H1 (cell line): ENCODE results near the gene FKBP10. TPM values are rescaled to one million over a fixed set of nuclear protein-coding genes. Genes with fewer than 3 reads are reported as not detected.

Source experiments
- POLR2A ChIP-seq, 2 experiments: IDR thresholded peaks; 1 replicate in 1 of 2; 2 replicates in 1 of 2; pipeline ENCODE4 v1.6.1; 2011; ENCODE audit warnings: low read depth in 2 of 2, low read length in 2 of 2, mild to moderate bottlenecking in 2 of 2; ENCODE audit errors: control extremely low read depth in 1 of 2
- polyA plus RNA-seq, 7 experiments: library from polyadenylated mRNA; depleted of rRNA in 3 of 7; stranded (reverse) in 5 of 7; unstranded in 2 of 7; fragments of >200 nt in 5 of 7; fragments of 200-250 nt in 2 of 7; gene quantifications; 1 replicate in 5 of 7; 2 replicates in 1 of 7; 4 replicates in 1 of 7; pipeline versions ENCODE4 v1.2.1 to v1.2.3, GENCODE V29; 2011 to 2013; ENCODE audit warnings: missing spikeins in 2 of 7, mixed read lengths in 2 of 7
- total RNA-seq: library from RNA; stranded (reverse); fragmentation: NEBNext Ultra II Directional; extraction: Animal tissue kit (Norgen Biotek cat#: 25700); gene quantifications from 2 replicates; pipeline ENCODE4 v1.2.1, GENCODE V29; 2021
- TF ChIP-seq, protein P1 (sequence below): IDR thresholded peaks from 2 replicates; pipeline ENCODE4 v1.6.1; 2012; ENCODE audit warnings: inconsistent platforms
- TF ChIP-seq, protein P2 (sequence below): IDR thresholded peaks from 2 replicates; pipeline ENCODE4 v1.6.1; 2012; ENCODE audit warnings: inconsistent platforms

Gene FKBP10
- total and polyA plus RNA-seq, 2 of the 8 experiments (the other 6 are each of a cell fraction or from before 2014, with no cell fraction given) = 173 to 283 TPM

DNA sequence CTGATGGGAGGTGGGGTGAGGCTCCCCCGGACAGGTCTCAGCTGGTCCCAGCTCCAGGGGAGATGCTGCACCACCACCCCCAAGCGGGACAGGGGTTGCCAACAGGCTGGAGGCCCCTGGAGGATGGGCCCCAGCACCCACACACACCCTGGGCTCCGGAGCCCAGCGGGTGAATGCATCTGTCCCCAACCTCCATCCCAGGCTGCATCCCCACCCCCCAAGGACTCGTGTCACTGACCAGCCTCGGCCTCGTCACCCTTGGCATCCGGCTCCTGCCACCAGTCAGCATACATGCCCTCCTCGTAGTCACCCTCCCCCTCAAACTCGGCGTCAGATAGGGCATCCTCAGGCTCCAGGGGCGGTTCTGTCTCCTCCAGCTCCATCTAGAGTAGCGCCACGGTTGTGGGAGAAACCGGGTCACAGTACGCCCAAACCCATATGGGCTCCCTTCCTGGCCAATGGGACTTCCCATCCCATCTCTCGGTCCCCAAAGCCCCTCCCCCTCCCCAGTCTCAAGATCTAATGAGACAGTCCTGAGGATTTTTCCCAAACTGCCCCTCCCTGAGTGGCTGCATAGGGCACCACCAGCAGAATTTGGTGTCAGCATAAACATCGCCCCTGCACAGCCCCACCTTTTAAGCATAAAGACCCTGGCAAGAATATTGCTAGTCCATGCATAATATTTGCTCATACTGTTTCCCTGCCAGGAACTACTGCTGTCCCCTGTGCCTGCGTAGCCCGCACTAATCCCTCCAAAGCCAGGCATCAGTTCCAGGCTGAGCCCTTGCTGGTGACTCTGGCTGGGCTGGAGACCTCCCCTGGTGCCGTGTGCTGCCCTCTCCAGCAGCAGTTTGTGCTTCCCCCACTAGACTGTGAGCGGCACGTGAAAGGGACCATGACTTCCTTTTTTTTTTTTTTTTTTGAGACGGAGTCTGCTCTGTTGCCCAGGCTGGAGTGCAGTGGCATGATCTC, 9.5 kb upstream of the FKBP10 start (continued):
- TF ChIP-seq, protein P1, sequence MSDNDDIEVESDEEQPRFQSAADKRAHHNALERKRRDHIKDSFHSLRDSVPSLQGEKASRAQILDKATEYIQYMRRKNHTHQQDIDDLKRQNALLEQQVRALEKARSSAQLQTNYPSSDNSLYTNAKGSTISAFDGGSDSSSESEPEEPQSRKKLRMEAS = no peak
- no peak for TF ChIP-seq POLR2A (IDR thresholded peaks at IDR 0.05; ENCODE audit: control extremely low read depth in 1 of 2, low read depth in 2 of 2, low read length in 2 of 2)
- TF ChIP-seq, protein P2, sequence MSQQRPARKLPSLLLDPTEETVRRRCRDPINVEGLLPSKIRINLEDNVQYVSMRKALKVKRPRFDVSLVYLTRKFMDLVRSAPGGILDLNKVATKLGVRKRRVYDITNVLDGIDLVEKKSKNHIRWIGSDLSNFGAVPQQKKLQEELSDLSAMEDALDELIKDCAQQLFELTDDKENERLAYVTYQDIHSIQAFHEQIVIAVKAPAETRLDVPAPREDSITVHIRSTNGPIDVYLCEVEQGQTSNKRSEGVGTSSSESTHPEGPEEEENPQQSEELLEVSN = no peak
